Ishikawa (cell line): Measurements from ENCODE around the gene HNF1A.

Experiments
- CEBPB ChIP-seq: IDR thresholded peaks from 2 replicates; pipeline ENCODE4 v1.6.1; 2012
- CREB1 ChIP-seq: IDR thresholded peaks from 2 replicates; pipeline ENCODE4 v1.6.1; 2012; ENCODE audit warnings: low read depth
- EGR1 ChIP-seq: IDR thresholded peaks from 2 replicates; pipeline ENCODE4 v1.6.1; 2012
- EP300 ChIP-seq: IDR thresholded peaks from 2 replicates; pipeline ENCODE4 v1.6.1; 2012; ENCODE audit warnings: borderline replicate concordance
- FOXM1 ChIP-seq: IDR thresholded peaks from 2 replicates; pipeline ENCODE4 v1.6.1; 2012; ENCODE audit warnings: low read depth, borderline replicate concordance
- MAX ChIP-seq: IDR thresholded peaks from 2 replicates; pipeline ENCODE4 v1.6.1; 2012
- NFIC ChIP-seq: IDR thresholded peaks from 2 replicates; pipeline ENCODE4 v1.6.1; 2012
- RAD21 ChIP-seq: IDR thresholded peaks from 2 replicates; pipeline ENCODE4 v1.6.1; 2012; ENCODE audit warnings: low read depth
- REST ChIP-seq: IDR thresholded peaks from 2 replicates; pipeline ENCODE4 v1.6.1; 2012; ENCODE audit warnings: low read depth, mild to moderate bottlenecking
- TAF1 ChIP-seq: IDR thresholded peaks from 2 replicates; pipeline ENCODE4 v1.6.1; 2012; ENCODE audit warnings: low read depth, mild to moderate bottlenecking
- TCF12 ChIP-seq: IDR thresholded peaks from 2 replicates; pipeline ENCODE4 v1.6.1; 2012; ENCODE audit warnings: low read depth
- TEAD4 ChIP-seq: IDR thresholded peaks from 2 replicates; pipeline ENCODE4 v1.6.1; 2012
- USF1 ChIP-seq: IDR thresholded peaks from 2 replicates; pipeline ENCODE4 v1.6.1; 2012
- YY1 ChIP-seq: IDR thresholded peaks from 2 replicates; pipeline ENCODE4 v1.6.1; 2012; ENCODE audit warnings: low read depth
- ZBTB7A ChIP-seq: IDR thresholded peaks from 2 replicates; pipeline ENCODE4 v1.6.1; 2012; ENCODE audit warnings: low read depth

HNF1A gene

GRCh38 chr12:121001060-121001459 lies 22.7 kb downstream of the HNF1A start:
- no peak for TF ChIP-seq RAD21
- no peak for TF ChIP-seq TAF1
- TF ChIP-seq EGR1: no peak
- TF ChIP-seq TCF12: no peak
- TF ChIP-seq REST: no peak
- TF ChIP-seq ZBTB7A: no peak
- no peak for TF ChIP-seq CREB1
- no peak for TF ChIP-seq EP300
- TF ChIP-seq YY1: no peak
- TF ChIP-seq FOXM1: no peak
- no peak for TF ChIP-seq NFIC
- no peak for TF ChIP-seq TEAD4
- no peak for TF ChIP-seq MAX
- TF ChIP-seq CEBPB: no peak
- no peak for TF ChIP-seq USF1

GRCh38 chr12:121001841-121002483 lies 23.6 kb downstream of the HNF1A start:
- TF ChIP-seq ZBTB7A: no peak
- TF ChIP-seq MAX: no peak
- TF ChIP-seq CREB1: no peak
- TF ChIP-seq TEAD4: no peak
- TF ChIP-seq YY1: no peak
- TF ChIP-seq REST: no peak
- no peak for TF ChIP-seq FOXM1
- no peak for TF ChIP-seq TAF1
- TF ChIP-seq NFIC: no peak
- no peak for TF ChIP-seq USF1
- TF ChIP-seq EGR1: no peak
- TF ChIP-seq CEBPB: no peak
- TF ChIP-seq TCF12: no peak
- no peak for TF ChIP-seq RAD21

GRCh38 chr12:121003650-121004049 lies 25.3 kb downstream of the HNF1A start:
- TF ChIP-seq ZBTB7A (no peak), MAX (no peak), YY1 (no peak), RAD21 (peak; percentile 14; the same call in 1 of the 2 replicates)

GRCh38 chr12:121004253-121004815 lies 26.0 kb downstream of the HNF1A start:
- TF ChIP-seq USF1: no peak
- no peak for TF ChIP-seq TAF1
- TF ChIP-seq CEBPB: no peak

- peak; percentile 52; the same call in 1 of the 2 replicates for TF ChIP-seq RAD21
- TF ChIP-seq ZBTB7A: no peak
- TF ChIP-seq FOXM1: no peak
Observed at GRCh38 chr12:121005346-121005815, 27.0 kb downstream of the HNF1A start.
